Adrenal gland (tissue), 5 donors: ENCODE data around the gene DYNLT2.

Source experiments
- POLR2A ChIP-seq, 2 donors: fragments of 450-650 bp; IDR thresholded peaks; one replicate each; pipeline ENCODE4 v1.6.1; 2017; ENCODE audit warnings: antibody characterized with exemption in 2 of 2, mild to moderate bottlenecking in 2 of 2, moderate library complexity in 1 of 2
- TF ChIP-seq, protein P1 (sequence below), 6 experiments: fragments of 450-650 bp in 4 of 6; fragments of 200-600 bp in 2 of 6; sonication (generic) in 1 of 6; IDR thresholded peaks; 1 replicate in 5 of 6; 2 replicates in 1 of 6; pipeline versions ENCODE4 v1.5.1 to v1.8.0; 2016 to 2021; ENCODE audit warnings: antibody characterized with exemption in 6 of 6, mild to moderate bottlenecking in 2 of 6, moderate library complexity in 1 of 6
- donor health status: DM: no; HTN: no; CAD: no.

DNA sequence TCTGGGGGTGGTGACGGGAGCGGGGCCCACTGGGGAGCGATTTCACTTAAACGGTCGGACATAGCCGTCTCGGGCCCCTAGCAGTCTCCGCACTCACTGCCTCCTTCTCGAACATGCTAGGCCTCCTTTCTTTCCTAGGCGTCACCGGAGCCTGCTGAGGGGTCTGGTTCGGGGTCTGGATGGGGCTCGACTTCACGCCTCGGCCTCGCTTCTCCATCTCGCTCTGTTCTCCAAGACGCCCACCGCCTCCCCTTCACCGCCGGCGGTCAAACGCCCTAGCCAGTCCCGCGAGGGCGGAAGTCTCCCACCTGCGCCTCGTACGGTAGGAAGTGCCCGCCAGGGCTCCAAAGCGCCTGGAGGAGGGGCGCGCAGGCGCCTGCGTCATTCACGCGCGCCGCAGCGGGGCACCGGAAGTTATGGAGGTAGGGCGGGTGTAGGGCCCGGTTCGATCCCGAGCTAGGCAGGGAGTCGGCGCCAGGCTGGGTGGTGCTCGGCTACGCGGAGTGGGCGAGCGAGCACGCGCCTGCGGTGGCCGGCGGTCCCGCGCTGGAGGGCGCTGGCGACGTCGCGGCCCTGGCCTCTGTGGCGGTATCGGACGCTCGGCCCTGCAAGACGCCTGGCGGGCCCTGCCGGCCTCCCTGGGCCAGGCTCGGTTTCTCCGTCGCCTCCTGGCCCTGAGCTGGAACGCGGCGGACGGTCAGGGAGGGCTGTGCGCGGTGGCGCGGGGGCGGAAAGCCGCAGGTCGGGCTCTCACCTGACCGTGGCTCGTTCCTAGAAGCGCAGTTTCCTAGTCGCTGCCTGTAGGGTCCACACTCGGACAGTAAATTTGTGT, at the start of gene DYNLT2, which contains the start of gene ERMARD:
- peak; percentile 63 to 90 for TF ChIP-seq POLR2A (IDR thresholded peaks at IDR 0.05)
- TF ChIP-seq, protein P1, sequence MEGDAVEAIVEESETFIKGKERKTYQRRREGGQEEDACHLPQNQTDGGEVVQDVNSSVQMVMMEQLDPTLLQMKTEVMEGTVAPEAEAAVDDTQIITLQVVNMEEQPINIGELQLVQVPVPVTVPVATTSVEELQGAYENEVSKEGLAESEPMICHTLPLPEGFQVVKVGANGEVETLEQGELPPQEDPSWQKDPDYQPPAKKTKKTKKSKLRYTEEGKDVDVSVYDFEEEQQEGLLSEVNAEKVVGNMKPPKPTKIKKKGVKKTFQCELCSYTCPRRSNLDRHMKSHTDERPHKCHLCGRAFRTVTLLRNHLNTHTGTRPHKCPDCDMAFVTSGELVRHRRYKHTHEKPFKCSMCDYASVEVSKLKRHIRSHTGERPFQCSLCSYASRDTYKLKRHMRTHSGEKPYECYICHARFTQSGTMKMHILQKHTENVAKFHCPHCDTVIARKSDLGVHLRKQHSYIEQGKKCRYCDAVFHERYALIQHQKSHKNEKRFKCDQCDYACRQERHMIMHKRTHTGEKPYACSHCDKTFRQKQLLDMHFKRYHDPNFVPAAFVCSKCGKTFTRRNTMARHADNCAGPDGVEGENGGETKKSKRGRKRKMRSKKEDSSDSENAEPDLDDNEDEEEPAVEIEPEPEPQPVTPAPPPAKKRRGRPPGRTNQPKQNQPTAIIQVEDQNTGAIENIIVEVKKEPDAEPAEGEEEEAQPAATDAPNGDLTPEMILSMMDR (IDR thresholded peaks at IDR 0.05): peak in 4 of 6 experiments; percentile 47 to 65 (median 58)
